Spleen (tissue), 11 donors: Measurements from ENCODE around the gene ASH1L. TPM values are rescaled to one million over a fixed set of nuclear protein-coding genes. Genes with fewer than 3 reads are reported as not detected.

Experiments
- DNase-seq: peaks from one replicate; pipeline ENCODE4 v3.0.0-alpha.2; 2020
- H3K27ac ChIP-seq, 8 donors: fragments of 200-600 bp; sonication (generic) in 7 of 8; 1 replicate in 4 of 8; 2 replicates in 4 of 8; pipeline versions ENCODE4 v1.5.0 to v1.8.0; 2016 to 2021; ENCODE audit warnings: inconsistent platforms in 4 of 8, mild to moderate bottlenecking in 4 of 8, moderate library complexity in 1 of 8
- H3K27me3 ChIP-seq, 7 donors: fragments of 200-600 bp; sonication (generic) in 6 of 7; replicated peaks in 1 of 7; 1 replicate in 4 of 7; 2 replicates in 3 of 7; pipeline versions ENCODE4 v1.5.0 to v1.8.0; 2016 to 2021; ENCODE audit warnings: inconsistent platforms in 3 of 7, mild to moderate bottlenecking in 1 of 7
- H3K36me3 ChIP-seq, 6 donors: fragments of 200-600 bp; sonication (generic) in 5 of 6; 1 replicate in 4 of 6; 2 replicates in 2 of 6; pipeline versions ENCODE4 v1.5.0 to v1.8.0; 2016 to 2021; ENCODE audit warnings: inconsistent platforms in 2 of 6
- H3K4me1 ChIP-seq, 6 donors: fragments of 200-600 bp; sonication (generic) in 5 of 6; 1 replicate in 3 of 6; 2 replicates in 3 of 6; pipeline versions ENCODE4 v1.5.0 to v1.8.0; 2016 to 2021; ENCODE audit warnings: inconsistent platforms in 3 of 6
- H3K4me3 ChIP-seq, 8 donors: fragments of 200-600 bp; sonication (generic) in 7 of 8; 1 replicate in 4 of 8; 2 replicates in 4 of 8; pipeline versions ENCODE4 v1.5.0 to v1.8.0; 2016 to 2021; ENCODE audit warnings: inconsistent platforms in 4 of 8, mild to moderate bottlenecking in 4 of 8, moderate library complexity in 2 of 8
- H3K9me3 ChIP-seq, 8 donors: fragments of 200-600 bp; sonication (generic) in 7 of 8; 1 replicate in 4 of 8; 2 replicates in 4 of 8; pipeline versions ENCODE4 v1.5.0 to v1.8.0; 2016 to 2021; ENCODE audit warnings: inconsistent platforms in 4 of 8
- POLR2A ChIP-seq, 3 donors: fragments of 450-650 bp; IDR thresholded peaks; one replicate each; pipeline ENCODE4 v1.5.1; 2017; ENCODE audit warnings: antibody characterized with exemption in 3 of 3, mild to moderate bottlenecking in 1 of 3
- POLR2AphosphoS5 ChIP-seq, 3 donors: sonication (generic); formaldehyde crosslinking; IDR thresholded peaks; one replicate each; pipeline ENCODE4 v1.5.1; 2017; ENCODE audit warnings: antibody characterized with exemption in 3 of 3
- WGBS, 5 donors: extraction: QIAGEN DNeasy Blood & Tissue Kit in 3 of 5; methylation state at CpG; one replicate each; pipeline versions ENCODE4 v1.1.5 to v1.1.7; 2013 to 2018; 5-methylcytosine and 5-hydroxymethylcytosine counted together
- intact Hi-C: fragments of 100-400 bp; cut with DNase I; formaldehyde crosslinking; loops from one replicate; pipeline ENCODE4 v1.15.0; 2023; ENCODE audit warnings: low total_unique reads
- polyA plus RNA-seq, 3 donors: library from polyadenylated mRNA; stranded (reverse); fragments of 200-250 nt; gene quantifications; one replicate each; pipeline ENCODE4 v1.2.1, GENCODE V29; 2013
- total RNA-seq, 7 donors: library from RNA; depleted of rRNA in 3 of 7; stranded (reverse); fragments of >200 nt in 3 of 7; fragmentation: NEBNext Ultra II Directional in 4 of 7; extraction: Animal tissue kit (Norgen Biotek cat#: 25700) in 4 of 7; gene quantifications; one replicate each; pipeline versions ENCODE4 v1.1.0 to v1.2.1, GENCODE V29; 2016 to 2021
- TF ChIP-seq, protein P1 (sequence below), 11 experiments: fragments of 200-600 bp in 7 of 11; fragments of 450-650 bp in 4 of 11; sonication (generic) in 4 of 11; IDR thresholded peaks in 8 of 11; conservative IDR thresholded peaks in 3 of 11; 1 replicate in 7 of 11; 2 replicates in 4 of 11; pipeline versions ENCODE4 v1.4.0 to v1.8.0; 2016 to 2021; ENCODE audit warnings: antibody characterized with exemption in 11 of 11, inconsistent platforms in 4 of 11, mild to moderate bottlenecking in 1 of 11
- donor health status: healthy with polysubstance abuse.
- donor health status: DM: no; HTN: no; CAD: no; lungs with moderate emphysema.
- donor health status: DM: no; HTN: no; CAD: no.
- donor health status: Bipolar disorder and iron deficiency.
- donor health status: healthy.
- donor health status: DM: no; HTN: no; CAD: no.
- donor health status: DM: yes; HTN: yes; CAD: no.

Gene ASH1L
- total and polyA plus RNA-seq, 10 donors: 2.5 to 89.8 (median 69.1) TPM

DNA sequence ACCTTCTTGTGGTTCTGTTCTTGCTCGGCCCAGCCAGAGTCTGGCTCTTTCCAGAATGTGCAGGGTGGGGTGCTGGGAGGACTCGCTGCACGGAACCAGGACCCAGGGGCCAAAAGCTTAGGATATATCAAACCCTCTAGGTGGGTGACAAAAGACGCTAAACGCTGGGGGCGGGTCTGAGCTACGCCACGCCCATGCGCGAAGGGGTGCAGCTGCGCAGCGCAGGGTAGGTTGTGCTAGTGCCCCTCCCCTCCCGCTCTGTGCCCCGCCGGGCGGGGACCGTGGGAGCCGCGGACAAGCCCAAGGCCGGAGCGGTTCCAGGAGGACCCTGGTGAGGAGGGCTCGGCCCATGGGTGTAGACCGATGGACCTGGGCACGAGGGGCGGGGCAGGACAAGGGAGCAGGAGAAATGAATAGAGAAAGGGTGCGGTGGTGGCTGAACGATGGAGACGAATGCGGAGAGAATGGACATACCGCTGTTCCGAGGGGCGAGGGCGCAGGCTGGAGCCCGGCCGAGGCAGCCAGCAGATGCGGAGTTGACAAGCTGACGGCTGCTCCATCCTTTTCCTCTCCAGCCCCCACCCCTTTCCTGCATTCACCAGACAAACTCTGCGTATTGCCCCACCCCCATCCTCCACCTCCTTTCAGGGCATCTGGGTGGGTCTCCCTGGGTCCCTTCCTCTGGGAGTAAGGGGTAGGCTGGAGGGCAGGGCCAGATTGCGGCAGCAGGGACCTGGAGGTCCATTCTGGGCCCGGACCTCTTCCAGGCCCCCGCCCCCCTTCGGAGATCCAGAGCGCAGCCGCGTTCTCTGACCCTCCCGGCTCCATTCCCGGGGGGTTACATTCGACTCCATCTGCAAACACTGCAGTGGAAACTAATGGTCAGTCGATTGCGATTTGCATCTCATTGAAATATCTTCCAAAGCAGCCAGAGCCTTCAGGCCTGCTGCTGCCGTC lies 241.7 kb downstream of the ASH1L start, which contains the start of gene RUSC1:
Gene RUSC1, plus strand, starts transcription at position 234 of the 957 bp plus-strand sequence. CDS start 880 bp downstream, outside the sequence.
- TF ChIP-seq POLR2A (IDR thresholded peaks at IDR 0.05) (no peak), POLR2AphosphoS5 (IDR thresholded peaks at IDR 0.05) (peak; percentile 80 to 89 (median 89))
- Histone ChIP-seq H3K36me3 (peaks cover 0 to 38% (median 10%) of the 10 kb centered on the region in 6 donors), H3K27me3 (no peaks in the 10 kb centered on the region), H3K9me3 (no peaks in the 10 kb centered on the region), H3K4me3 (peak within 1 kb of the TSS; percentile 34 to 93 (median 44)), H3K4me1 (peaks cover 20 to 60% (median 47%) of the 10 kb centered on the region in 6 donors), H3K27ac (peak within 1 kb of the TSS in 7 of 8 donors; percentile 34 to 99 (median 66))
- peak; percentile 93 for DNase-seq
- intact Hi-C loops: loop anchor here (10.0 kb wide), 1 partner anchor 46 kb away; the partner anchor contains the start of genes CLK2 and HCN3
- 12 to 23% (median 19%) methylated on average over 39 to 51 of the region's 51 CpGs for WGBS, 5 donors

DNA sequence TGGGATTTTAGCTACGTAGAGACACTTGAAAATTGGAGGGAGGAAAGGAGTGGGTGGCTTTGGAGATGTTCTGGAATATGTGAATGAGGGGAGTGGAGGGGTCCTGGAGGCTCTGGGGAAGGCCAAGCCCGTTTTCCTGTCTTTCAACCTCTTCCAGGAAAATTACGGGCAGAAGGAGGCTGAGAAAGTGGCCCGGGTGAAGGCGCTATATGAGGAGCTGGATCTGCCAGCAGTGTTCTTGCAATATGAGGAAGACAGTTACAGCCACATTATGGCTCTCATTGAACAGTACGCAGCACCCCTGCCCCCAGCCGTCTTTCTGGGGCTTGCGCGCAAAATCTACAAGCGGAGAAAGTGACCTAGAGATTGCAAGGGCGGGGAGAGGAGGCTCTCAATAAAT lies 242.4 kb downstream of the ASH1L start:
- WGBS, 5 donors: 22 to 42% (median 31%) methylated on average over 11 of the region's 11 CpGs
- no peak for DNase-seq

GRCh38 chr1:155319536-155319935 lies 243.1 kb downstream of the ASH1L start:
- Histone ChIP-seq H3K4me3 (no peak overlapping the region), H3K27ac (no peak overlapping the region), H3K36me3 (peaks cover 0 to 52% (median 19%) of the 10 kb centered on the region in 6 donors), H3K27me3 (no peaks in the 10 kb centered on the region), H3K4me1 (peaks cover 20 to 46% (median 36%) of the 10 kb centered on the region in 6 donors), H3K9me3 (no peaks in the 10 kb centered on the region)
- 75 to 85% (median 80%) methylated on average over 5 of the region's 5 CpGs for WGBS, 5 donors
- DNase-seq: no peak
- TF ChIP-seq, protein P1, sequence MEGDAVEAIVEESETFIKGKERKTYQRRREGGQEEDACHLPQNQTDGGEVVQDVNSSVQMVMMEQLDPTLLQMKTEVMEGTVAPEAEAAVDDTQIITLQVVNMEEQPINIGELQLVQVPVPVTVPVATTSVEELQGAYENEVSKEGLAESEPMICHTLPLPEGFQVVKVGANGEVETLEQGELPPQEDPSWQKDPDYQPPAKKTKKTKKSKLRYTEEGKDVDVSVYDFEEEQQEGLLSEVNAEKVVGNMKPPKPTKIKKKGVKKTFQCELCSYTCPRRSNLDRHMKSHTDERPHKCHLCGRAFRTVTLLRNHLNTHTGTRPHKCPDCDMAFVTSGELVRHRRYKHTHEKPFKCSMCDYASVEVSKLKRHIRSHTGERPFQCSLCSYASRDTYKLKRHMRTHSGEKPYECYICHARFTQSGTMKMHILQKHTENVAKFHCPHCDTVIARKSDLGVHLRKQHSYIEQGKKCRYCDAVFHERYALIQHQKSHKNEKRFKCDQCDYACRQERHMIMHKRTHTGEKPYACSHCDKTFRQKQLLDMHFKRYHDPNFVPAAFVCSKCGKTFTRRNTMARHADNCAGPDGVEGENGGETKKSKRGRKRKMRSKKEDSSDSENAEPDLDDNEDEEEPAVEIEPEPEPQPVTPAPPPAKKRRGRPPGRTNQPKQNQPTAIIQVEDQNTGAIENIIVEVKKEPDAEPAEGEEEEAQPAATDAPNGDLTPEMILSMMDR (IDR thresholded peaks at IDR 0.05 in 8 of 11, conservative IDR thresholded peaks at IDR 0.05 in 3 of 11): no peak
- peak in 1 of 3 donors; percentile 25 for TF ChIP-seq POLR2AphosphoS5 (IDR thresholded peaks at IDR 0.05)
- intact Hi-C loops: no loop called here

More for the DNA sequence above, 242.4 kb downstream of the ASH1L start:
- Histone ChIP-seq H3K4me1 (peaks cover 20 to 53% (median 42%) of the 10 kb centered on the region in 6 donors), H3K27ac (peak overlapping the region in 5 of 8 donors; percentile 16 to 99 (median 68)), H3K36me3 (peaks cover 0 to 45% (median 12%) of the 10 kb centered on the region in 6 donors), H3K4me3 (peak overlapping the region; percentile 34 to 93 (median 44)), H3K9me3 (no peaks in the 10 kb centered on the region), H3K27me3 (no peaks in the 10 kb centered on the region)
- no peak for TF ChIP-seq POLR2AphosphoS5 (IDR thresholded peaks at IDR 0.05)
- TF ChIP-seq POLR2A (IDR thresholded peaks at IDR 0.05): no peak
- TF ChIP-seq, protein P1 (IDR thresholded peaks at IDR 0.05 in 8 of 11, conservative IDR thresholded peaks at IDR 0.05 in 3 of 11): no peak
- intact Hi-C loops: loop anchor here (10.0 kb wide), 1 partner anchor 45 kb away; the partner anchor contains the start of genes CLK2 and HCN3

GRCh38 chr1:155318082-155318481 lies 244.5 kb downstream of the ASH1L start:
- Histone ChIP-seq H3K27ac (no peak overlapping the region), H3K27me3 (no peaks in the 10 kb centered on the region), H3K4me3 (no peak overlapping the region), H3K4me1 (peaks cover 20 to 42% (median 33%) of the 10 kb centered on the region in 6 donors), H3K9me3 (no peaks in the 10 kb centered on the region), H3K36me3 (peaks cover 0 to 67% (median 28%) of the 10 kb centered on the region in 6 donors)
- 94 to 98% (median 95%) methylated on average over 9 of the region's 9 CpGs for WGBS, 5 donors
- no peak for DNase-seq
- TF ChIP-seq, protein P1 (IDR thresholded peaks at IDR 0.05 in 8 of 11, conservative IDR thresholded peaks at IDR 0.05 in 3 of 11): no peak
- TF ChIP-seq POLR2A (IDR thresholded peaks at IDR 0.05) (no peak), POLR2AphosphoS5 (IDR thresholded peaks at IDR 0.05) (no peak)
- intact Hi-C loops: no loop called here
